EH (cell line): ENCODE results near the gene NEDD8.

Experiments used
- DNase-seq: peaks from one replicate; pipeline ENCODE4 v3.0.0-alpha.2; 2015; ENCODE audit warnings: low read depth

NEDD8 gene

GRCh38 chr14:24196071-24197055 is 35.8 kb downstream of the NEDD8 start:
- peak; percentile 37 for DNase-seq

- peak; percentile 88 for DNase-seq
Measured at GRCh38 chr14:24195186-24196070, 36.7 kb downstream of the NEDD8 start, which contains the start of gene TM9SF1. Gene TM9SF1 (minus strand): TSS chr14:24195441. CDS start chr14:24195019, 422 bp downstream.

- DNase-seq: no peak
Measured at GRCh38 chr14:24194873-24195185, 37.3 kb downstream of the NEDD8 start.

GRCh38 chr14:24194186-24194872 is 37.8 kb downstream of the NEDD8 start:
- DNase-seq: no peak

GRCh38 chr14:24192933-24193332 is 39.2 kb downstream of the NEDD8 start:
- DNase-seq: no peak

GRCh38 chr14:24190416-24190815 is 41.8 kb downstream of the NEDD8 start:
- DNase-seq: no peak

- no peak for DNase-seq
Measured at GRCh38 chr14:24189460-24189859, 42.7 kb downstream of the NEDD8 start.

GRCh38 chr14:24189059-24189375 is 43.1 kb downstream of the NEDD8 start:
- DNase-seq: no peak

- DNase-seq: peak; percentile 98
Measured at GRCh38 chr14:24188251-24189058, 43.7 kb downstream of the NEDD8 start, which contains the start of gene IPO4. Gene IPO4 (minus strand): TSS chr14:24188816. CDS start chr14:24188787, 29 bp downstream.

- no peak for DNase-seq
Measured at GRCh38 chr14:24187539-24187915, 44.6 kb downstream of the NEDD8 start.

GRCh38 chr14:24186831-24187538 is 45.2 kb downstream of the NEDD8 start:
- no peak for DNase-seq

- DNase-seq: no peak
Measured at GRCh38 chr14:24185741-24186140, 46.4 kb downstream of the NEDD8 start.

- DNase-seq: no peak
Measured at GRCh38 chr14:24185026-24185425, 47.1 kb downstream of the NEDD8 start.

GRCh38 chr14:24184104-24184970 is 47.8 kb downstream of the NEDD8 start:
- DNase-seq: no peak

GRCh38 chr14:24183014-24183481 is 49.1 kb downstream of the NEDD8 start:
- no peak for DNase-seq

- no peak for DNase-seq
Measured at GRCh38 chr14:24182110-24182882, 49.9 kb downstream of the NEDD8 start.

- DNase-seq: no peak
Measured at GRCh38 chr14:24181371-24182077, 50.6 kb downstream of the NEDD8 start.
